ENCODE data around the gene FPGT. TPM values are rescaled to one million over a fixed set of nuclear protein-coding genes. Genes with fewer than 3 reads are reported as not detected.

Gene FPGT
- total and polyA plus RNA-seq, 2 of the 8 experiments (the other 6 are each of a cell fraction or from before 2014, with no cell fraction given), result 1.3 to 4.1 TPM

DNA sequence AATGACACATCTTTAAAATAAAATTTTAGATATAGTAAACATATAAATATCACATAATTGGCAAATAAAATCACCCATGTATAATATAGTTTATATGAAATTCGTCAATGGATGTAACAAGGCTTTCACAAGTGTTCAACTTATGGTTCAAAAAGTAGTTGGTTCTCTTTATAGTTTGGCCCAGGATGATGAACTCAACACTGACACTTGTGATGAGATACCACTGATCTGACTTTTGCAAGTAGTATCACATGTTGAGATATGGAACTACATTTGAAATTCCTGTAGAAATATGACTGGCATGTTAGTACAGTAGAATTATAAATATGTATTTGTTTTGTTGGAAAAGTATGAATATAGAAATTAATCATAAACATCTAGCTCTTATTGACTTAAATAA, 39.0 kb downstream of the FPGT start:
- Histone ChIP-seq H3K23me2 (ENCODE audit: low read depth, low read length) (no peaks in the 10 kb centered on the region; the same call in 1 of the 2 replicates), H4K20me1 (replicated peaks in 1 of 2; ENCODE audit: control insufficient read depth in 1 of 2, insufficient read depth in 2 of 2, low read length in 2 of 2) (no peaks in the 10 kb centered on the region), H2BK12ac (ENCODE audit: low read depth, low read length) (no peak overlapping the region), H3K27ac (ENCODE audit: low read depth, low read length) (no peak overlapping the region), H3K4me1 (replicated peaks in 1 of 4; ENCODE audit: control insufficient read depth in 3 of 4, insufficient read depth in 4 of 4, low read length in 3 of 4) (no peaks in the 10 kb centered on the region), H3K18ac (ENCODE audit: extremely low read depth, low read length) (no peak overlapping the region), H3K23ac (ENCODE audit: insufficient read length) (no peak overlapping the region), H3K79me2 (ENCODE audit: control insufficient read depth in 1 of 2, insufficient read depth in 2 of 2, low read length in 2 of 2) (no peaks in the 10 kb centered on the region), H2BK20ac (ENCODE audit: low read length) (no peak overlapping the region), H3K79me1 (ENCODE audit: low read depth, low read length) (no peaks in the 10 kb centered on the region), H3K9ac (replicated peaks in 1 of 4; ENCODE audit: extremely low read depth in 1 of 4, low read depth in 3 of 4, low read length in 3 of 4) (no peak overlapping the region), H4K8ac (ENCODE audit: extremely low read depth, insufficient read depth, low read length) (no peak overlapping the region), H2BK5ac (ENCODE audit: low read depth, low read length) (no peak overlapping the region), H2AFZ (ENCODE audit: low read length) (no peak overlapping the region), H2BK120ac (replicated peaks; ENCODE audit: low read depth, low read length) (no peak overlapping the region), H2AK5ac (ENCODE audit: low read depth, low read length) (no peak overlapping the region), H4K5ac (ENCODE audit: insufficient read length, low read depth, low read length) (no peak overlapping the region), H3K14ac (ENCODE audit: insufficient read length) (no peak overlapping the region), H3K4ac (replicated peaks; ENCODE audit: insufficient read length, low read depth, low read length) (no peak overlapping the region), H3K27me3 (replicated peaks in 1 of 4; ENCODE audit: control insufficient read depth in 3 of 4, extremely low read depth in 1 of 4, insufficient read depth in 3 of 4, low read length in 3 of 4) (peaks cover 0 to 2% (median 0%) of the 10 kb centered on the region in 4 experiments; a peak in 1 of 7 replicates), H3K4me2 (ENCODE audit: insufficient read depth in 1 of 2, low read depth in 2 of 2, low read length in 2 of 2) (no peak overlapping the region), H3K9me3 (ENCODE audit: insufficient read depth in 2 of 2, low read depth in 1 of 2, low read length in 1 of 2) (no peaks in the 10 kb centered on the region), H2BK15ac (ENCODE audit: low read length) (no peak overlapping the region), H3K36me3 (ENCODE audit: control insufficient read depth in 2 of 4, insufficient read depth in 4 of 4, low read length in 3 of 4) (no peaks in the 10 kb centered on the region), H3K56ac (replicated peaks; ENCODE audit: insufficient read length, low read depth, low read length) (no peak overlapping the region), H3K4me3 (ENCODE audit: extremely low read depth in 1 of 4, insufficient read depth in 2 of 4, low read depth in 3 of 4, low read length in 4 of 4) (no peak overlapping the region), H4K91ac (replicated peaks; ENCODE audit: insufficient read length, low read length) (no peak overlapping the region)
- ChIA-PET POLR2A (ENCODE audit: partially characterized antibody) (no interaction called here), CTCF (ENCODE audit: partially characterized antibody) (no interaction called here)
- DNase-seq (ENCODE audit: low read depth in 1 of 2, low spot score in 2 of 2) (no peak), FAIRE-seq (no peak)
- WGBS, 2 experiments (ENCODE audit: extremely low coverage in 1 of 2, insufficient coverage in 1 of 2, insufficient read length in 1 of 2, insufficient replicate concordance in 2 of 2, low coverage in 1 of 2, low lambda C conversion rate in 2 of 2, missing lambda C conversion rate in 1 of 2), result 86% methylated on average over 1 of the region's 1 CpG; no CpG with 5 or more reads in 1 of the 2 experiments
- TF ChIP-seq SP2 (IDR thresholded peaks at IDR 0.05; ENCODE audit: low read length) (no peak), EGR1 (IDR thresholded peaks at IDR 0.05; ENCODE audit: borderline replicate concordance, low read depth, low read length) (no peak)

All from H1 (cell line).